A549 (cell line): ENCODE data around the gene B4GALT3. TPM values are rescaled to one million over a fixed set of nuclear protein-coding genes. Genes with fewer than 3 reads are reported as not detected.

ENCODE experiments used
- ATAC-seq, 2 experiments: fragments of 200-7000 bp in 1 of 2; fragments of >200 bp in 1 of 2; cut with Nextera tagmentation in 1 of 2; cut with Tn5 transposase in 1 of 2; 3 replicates each; pipeline versions ENCODE4 v1.8.0 to v1.9.1; 2018 to 2020; ENCODE audit warnings: mild to moderate bottlenecking in 1 of 2, moderate library complexity in 1 of 2
- CTCF ChIA-PET: fragments of 300-600 bp; sonication (Branson Sonifier 250); formaldehyde crosslinking; extraction: SDS; loops from one replicate; lab custom pipeline; 2021; ENCODE audit warnings: antibody characterized with exemption, inconsistent platforms; lab: Yijun Ruan, JAX
- POLR2A ChIA-PET: fragments of 350-600 bp; formaldehyde crosslinking; extraction: SDS; loops from one replicate; lab custom pipeline; 2021; ENCODE audit warnings: antibody characterized with exemption, inconsistent platforms; lab: Yijun Ruan, JAX
- DNase-seq, 2 experiments: peaks; one replicate each; pipeline versions ENCODE4 v3.0.0 to v3.0.0-alpha.2; 2011 to 2016; ENCODE audit warnings: low read depth in 1 of 2, low spot score in 1 of 2
- FAIRE-seq: peaks from 2 replicates; lab custom pipeline; 2011; peaks lifted over from hg19 to GRCh38; lab: Jason Lieb, UNC
- H3K27ac ChIP-seq, 2 experiments: fragments of >200 bp; sonication (Bioruptor Twin); formaldehyde crosslinking; 3 replicates each; pipeline ENCODE4 v1.5.1; 2016 to 2017
- H3K4me1 ChIP-seq: fragments of >200 bp; sonication (Bioruptor Twin); formaldehyde crosslinking; 3 replicates; pipeline ENCODE4 v1.6.1; 2016
- H3K4me2 ChIP-seq: fragments of >200 bp; sonication (Bioruptor Twin); formaldehyde crosslinking; 3 replicates; pipeline ENCODE4 v1.6.1; 2016
- H3K4me3 ChIP-seq: fragments of >200 bp; sonication (Bioruptor Twin); formaldehyde crosslinking; 3 replicates; pipeline ENCODE4 v1.5.1; 2016
- H3K9me3 ChIP-seq: fragments of >200 bp; sonication (Bioruptor Twin); formaldehyde crosslinking; 3 replicates; pipeline ENCODE4 v1.6.1; 2016
- CBX2 ChIP-seq: fragments of 200-600 bp; sonication (generic); IDR thresholded peaks from 2 replicates; pipeline ENCODE4 v1.6.1; 2016; ENCODE audit warnings: low read depth, mild to moderate bottlenecking, borderline replicate concordance
- CHD2 ChIP-seq: fragments of 150-350 bp; IDR thresholded peaks from 2 replicates; pipeline ENCODE4 v1.6.1; 2014; ENCODE audit warnings: low read length; ENCODE audit not compliant: partially characterized antibody
- CHD4 ChIP-seq: fragments of 200-600 bp; sonication (generic); IDR thresholded peaks from 2 replicates; pipeline ENCODE4 v1.6.1; 2016; ENCODE audit warnings: antibody characterized with exemption, mild to moderate bottlenecking, borderline replicate concordance
- E2F6 ChIP-seq: IDR thresholded peaks from 2 replicates; pipeline ENCODE4 v1.6.1; 2012; ENCODE audit warnings: low read depth, borderline replicate concordance
- EHF ChIP-seq: fragments of 250-450 bp; sonication (Bioruptor Pico); IDR thresholded peaks from 2 replicates; pipeline ENCODE4 v1.5.0; 2020; ENCODE audit warnings: mild to moderate bottlenecking
- FOSL2 ChIP-seq, 2 experiments: fragments of 450-650 bp in 1 of 2; fragments of >200 bp in 1 of 2; sonication (Bioruptor Twin) in 1 of 2; formaldehyde crosslinking; IDR thresholded peaks; 2 replicates each; pipeline versions ENCODE4 v1.5.0 to v1.6.1; 2016 to 2020; ENCODE audit warnings: mild to moderate bottlenecking in 1 of 2, moderate library complexity in 1 of 2
- FOXS1 ChIP-seq: fragments of 250-450 bp; sonication (Bioruptor Pico); IDR thresholded peaks from 2 replicates; pipeline ENCODE4 v1.5.0; 2020; ENCODE audit warnings: mild to moderate bottlenecking, moderate library complexity
- GATA3 ChIP-seq: IDR thresholded peaks from 2 replicates; pipeline ENCODE4 v1.6.1; 2012; ENCODE audit warnings: borderline replicate concordance
- HDAC2 ChIP-seq: fragments of 200-600 bp; sonication (generic); IDR thresholded peaks from 2 replicates; pipeline ENCODE4 v1.6.1; 2016
- HEYL ChIP-seq: fragments of 250-450 bp; sonication (Bioruptor Pico); IDR thresholded peaks from 2 replicates; pipeline ENCODE4 v1.8.0; 2021; ENCODE audit warnings: mild to moderate bottlenecking, moderate library complexity
- HOXA7 ChIP-seq: fragments of 250-450 bp; sonication (Bioruptor Pico); IDR thresholded peaks from 2 replicates; pipeline ENCODE4 v1.5.0; 2020; ENCODE audit warnings: mild to moderate bottlenecking, moderate library complexity
- HOXB13 ChIP-seq: fragments of 250-450 bp; sonication (Bioruptor Pico); IDR thresholded peaks from 2 replicates; pipeline ENCODE4 v1.5.0; 2020; ENCODE audit warnings: low read depth, mild to moderate bottlenecking, moderate library complexity
- HOXB5 ChIP-seq: fragments of 250-450 bp; sonication (Bioruptor Pico); IDR thresholded peaks from 2 replicates; pipeline ENCODE4 v1.5.0; 2020; ENCODE audit warnings: mild to moderate bottlenecking, moderate library complexity
- KDM1A ChIP-seq: fragments of 200-600 bp; sonication (generic); IDR thresholded peaks from 2 replicates; pipeline ENCODE4 v1.6.1; 2016; ENCODE audit warnings: low read depth, mild to moderate bottlenecking
- KDM5A ChIP-seq: fragments of 200-600 bp; sonication (generic); IDR thresholded peaks from 2 replicates; pipeline ENCODE4 v1.6.1; 2016; ENCODE audit warnings: antibody characterized with exemption, mild to moderate bottlenecking
- NPAS2 ChIP-seq: fragments of 250-450 bp; sonication (Bioruptor Pico); IDR thresholded peaks from 2 replicates; pipeline ENCODE4 v1.8.0; 2022; ENCODE audit warnings: mild to moderate bottlenecking, moderate library complexity, borderline replicate concordance
- POLR2A ChIP-seq: IDR thresholded peaks from 2 replicates; pipeline ENCODE4 v1.6.1; 2012; ENCODE audit warnings: mild to moderate bottlenecking, low read length
- REST ChIP-seq: fragments of 200-600 bp; sonication (generic); IDR thresholded peaks from 2 replicates; pipeline ENCODE4 v1.6.1; 2016; ENCODE audit warnings: antibody characterized with exemption, mild to moderate bottlenecking, moderate library complexity
- RNF2 ChIP-seq: fragments of 200-600 bp; sonication (generic); IDR thresholded peaks from 2 replicates; pipeline ENCODE4 v1.6.1; 2016; ENCODE audit warnings: low read depth, mild to moderate bottlenecking, antibody characterized with exemption, moderate library complexity, borderline replicate concordance
- SMC3 ChIP-seq: fragments of >200 bp; sonication (Bioruptor Twin); formaldehyde crosslinking; IDR thresholded peaks from 3 replicates; pipeline ENCODE4 v1.6.1; 2018; ENCODE audit warnings: inconsistent platforms
- SREBF2 ChIP-seq: fragments of 450-650 bp; IDR thresholded peaks from 2 replicates; pipeline ENCODE4 v1.6.1; 2014; ENCODE audit warnings: mild to moderate bottlenecking, moderate library complexity
- USF2 ChIP-seq: fragments of 450-650 bp; IDR thresholded peaks from 2 replicates; pipeline ENCODE4 v1.6.1; 2014; ENCODE audit warnings: antibody characterized with exemption
- ZFP36 ChIP-seq: fragments of 450-650 bp; IDR thresholded peaks from 2 replicates; pipeline ENCODE4 v1.6.1; 2014; ENCODE audit warnings: borderline replicate concordance; ENCODE audit not compliant: partially characterized antibody
- ZSCAN20 ChIP-seq: fragments of 250-450 bp; sonication (Bioruptor Pico); IDR thresholded peaks from 2 replicates; pipeline ENCODE4 v1.8.0; 2022; ENCODE audit warnings: mild to moderate bottlenecking, moderate library complexity
- WGBS: methylation state at CpG from one replicate; pipeline ENCODE4 v1.1.6; 2017; ENCODE audit errors: missing lambda C conversion rate; 5-methylcytosine and 5-hydroxymethylcytosine counted together
- polyA plus RNA-seq, 4 experiments: library from polyadenylated mRNA; depleted of rRNA in 3 of 4; stranded (reverse); fragments of >200 nt; fragmentation: RNase III in 1 of 4; extraction: RNeasy Plus Mini Kit Qiagen cat#74134 plus additional on column Dnase treatment in 1 of 4; gene quantifications; 2 replicates in 3 of 4; 3 replicates in 1 of 4; pipeline ENCODE4 v1.2.3, GENCODE V29; 2011 to 2017
- TF ChIP-seq, protein P1 (sequence below): IDR thresholded peaks from 2 replicates; pipeline ENCODE4 v1.6.1; 2012

The B4GALT3 gene
- polyA plus RNA-seq, 2 of the 4 experiments (the other 2 are of a cell fraction) = 25.3 to 25.5 TPM

- no peak overlapping the region for H3K4me3 ChIP-seq
- ATAC-seq (no peak), FAIRE-seq (no peak)
- 82% methylated on average over 11 of the region's 11 CpGs for WGBS
- H3K27ac ChIP-seq = no peak overlapping the region
- POLR2A ChIA-PET = no interaction called here
- H3K4me1 ChIP-seq = peaks cover 21% of the 10 kb centered on the region
- no peak overlapping the region for H3K4me2 ChIP-seq
- H3K9me3 ChIP-seq = no peaks in the 10 kb centered on the region
- CTCF ChIA-PET = interaction anchor here (1.0 to 18.8 kb wide), 5 partner anchors 9 to 186 kb away, joined by 4 to 200 read pairs (median 7); partner anchors contain the start of genes PPOX and TOMM40L
- TF ChIP-seq HEYL (CRISPR knock-in tag) (no peak), EHF (CRISPR knock-in tag) (no peak), RNF2 (no peak), HOXA7 (no peak), FOSL2 (IDR thresholded peaks at IDR 0.05) (no peak), FOSL2 (CRISPR knock-in tag; IDR thresholded peaks at IDR 0.05) (no peak)
- TF ChIP-seq, all 56 proteins: peak for 0
- no peak for DNase-seq
These were observed 20.4 kb upstream of the B4GALT3 start for GRCh38 chr1:161197560-161198193.

- H3K4me3 ChIP-seq = no peak overlapping the region
- no peak for TF ChIP-seq E2F6
- no peak for TF ChIP-seq CHD2
- no peak for TF ChIP-seq POLR2A
- TF ChIP-seq GATA3 = no peak
- no peak for TF ChIP-seq KDM1A
- no peak for TF ChIP-seq CBX2
- no peak for TF ChIP-seq HOXB5 (CRISPR knock-in tag)
- no peak for TF ChIP-seq CHD4
- TF ChIP-seq HOXB13 (CRISPR knock-in tag) = no peak
- no peak for TF ChIP-seq HOXA7
- TF ChIP-seq ZSCAN20 (CRISPR knock-in tag) = no peak
- no peak for TF ChIP-seq ZFP36
- no peak for TF ChIP-seq FOXS1 (CRISPR knock-in tag)
- no peak for TF ChIP-seq NPAS2 (CRISPR knock-in tag)
- FAIRE-seq (no peak), ATAC-seq (no peak), DNase-seq (no peak)
- 84% methylated on average over 27 of the region's 27 CpGs for WGBS
- ChIA-PET CTCF (interaction anchor here (0.9 to 18.8 kb wide), 5 partner anchors 10 to 187 kb away, joined by 3 to 200 read pairs (median 7); partner anchors contain the start of genes PPOX and TOMM40L), POLR2A (no interaction called here)
- H3K4me1 ChIP-seq = peaks cover 21% of the 10 kb centered on the region
- H3K4me2 ChIP-seq = no peak overlapping the region
- H3K9me3 ChIP-seq = no peaks in the 10 kb centered on the region
- no peak overlapping the region for H3K27ac ChIP-seq
These were observed 19.5 kb upstream of the B4GALT3 start for GRCh38 chr1:161196521-161197451.

DNA sequence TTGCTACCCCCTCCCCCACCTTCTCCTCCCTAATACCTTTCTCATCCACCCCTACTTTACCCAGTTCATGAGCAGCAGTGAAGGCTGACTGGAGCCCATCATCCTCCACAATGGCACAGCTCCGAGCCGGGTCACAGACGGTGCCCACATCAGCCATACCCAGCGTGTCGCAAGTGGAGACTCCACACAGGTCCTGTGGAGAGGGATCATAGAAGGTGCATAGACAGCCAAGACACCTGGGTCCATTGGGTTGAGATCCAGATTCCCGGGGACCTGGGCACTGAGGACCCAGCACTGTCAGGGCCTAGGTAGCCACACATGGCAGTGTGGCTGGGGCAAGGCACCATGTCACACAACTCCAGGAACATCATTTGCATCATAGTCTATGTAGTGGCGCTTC, 18.8 kb upstream of the B4GALT3 start:
- Histone ChIP-seq H3K4me2 (no peak overlapping the region), H3K4me3 (no peak overlapping the region), H3K27ac (no peak overlapping the region), H3K9me3 (no peaks in the 10 kb centered on the region), H3K4me1 (peaks cover 15% of the 10 kb centered on the region)
- ChIA-PET POLR2A (no interaction called here), CTCF (interaction anchor here (0.9 to 18.8 kb wide), 3 partner anchors 20 to 187 kb away, joined by 3 to 200 read pairs (median 7); partner anchors contain the start of gene PPOX)
- no peak for ATAC-seq
- FAIRE-seq = no peak
- DNase-seq = no peak
- 82% methylated on average over 6 of the region's 7 CpGs for WGBS
- no peak for TF ChIP-seq CBX2
- TF ChIP-seq RNF2 = no peak
- no peak for TF ChIP-seq SMC3
- TF ChIP-seq, protein P1, sequence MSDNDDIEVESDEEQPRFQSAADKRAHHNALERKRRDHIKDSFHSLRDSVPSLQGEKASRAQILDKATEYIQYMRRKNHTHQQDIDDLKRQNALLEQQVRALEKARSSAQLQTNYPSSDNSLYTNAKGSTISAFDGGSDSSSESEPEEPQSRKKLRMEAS = no peak
- no peak for TF ChIP-seq USF2
- no peak for TF ChIP-seq CHD2
- no peak for TF ChIP-seq REST
- TF ChIP-seq GATA3 = no peak
- no peak for TF ChIP-seq SREBF2
- no peak for TF ChIP-seq KDM5A
- TF ChIP-seq CHD4 = no peak
- TF ChIP-seq HOXB5 (CRISPR knock-in tag) = no peak
- TF ChIP-seq HDAC2 = no peak
